Cardiac muscle cell (in vitro differentiated cells and primary cell): ENCODE data around the gene SNCAIP. TPM values are rescaled to one million over a fixed set of nuclear protein-coding genes. Genes with fewer than 3 reads are reported as not detected.

Experiments used
- DNase-seq, 2 donors: peaks; one replicate each; pipeline versions ENCODE4 v3.0.0 to v3.0.0-alpha.2; 2010 to 2017; ENCODE audit warnings: low read depth in 1 of 2, low spot score in 1 of 2
- H3K27ac ChIP-seq: fragments of 200-600 bp; sonication (generic); 2 replicates; pipeline ENCODE4 v1.5.1; 2016
- H3K27me3 ChIP-seq: fragments of 200-600 bp; sonication (generic); 2 replicates; pipeline ENCODE4 v1.6.0; 2016; ENCODE audit warnings: control low read depth
- H3K36me3 ChIP-seq: fragments of 200-600 bp; sonication (generic); 2 replicates; pipeline ENCODE4 v1.5.1; 2016; ENCODE audit warnings: control low read depth
- H3K4me1 ChIP-seq: fragments of 200-600 bp; sonication (generic); 2 replicates; pipeline ENCODE4 v1.8.1; 2017; ENCODE audit warnings: low read depth, mild to moderate bottlenecking, mixed run types
- H3K4me3 ChIP-seq: fragments of 200-600 bp; sonication (generic); 2 replicates; pipeline ENCODE4 v1.5.1; 2016; ENCODE audit warnings: mild to moderate bottlenecking
- H3K9me3 ChIP-seq: fragments of 200-600 bp; sonication (generic); 2 replicates; pipeline ENCODE4 v1.5.1; 2017; ENCODE audit warnings: low read depth, mild to moderate bottlenecking, control low read depth
- CTCF ChIP-seq: IDR thresholded peaks from 2 replicates; pipeline ENCODE4 v1.5.1; 2012; ENCODE audit warnings: low read depth, mild to moderate bottlenecking, low read length
- polyA plus RNA-seq: library from polyadenylated mRNA; unstranded; fragments of >200 nt; fragmentation: Nextera tagmentation; extraction: Ambion mirVana; gene quantifications from 2 replicates; pipeline ENCODE4 v1.2.1, GENCODE V29; 2016
- total RNA-seq: library from RNA; depleted of rRNA; stranded (reverse); fragments of >200 nt; gene quantifications from 2 replicates; pipeline ENCODE4 v1.2.3, GENCODE V29; 2016

Gene SNCAIP
- total and polyA plus RNA-seq, 2 experiments from 2014 or later, result 9.0 to 14.1 TPM

GRCh38 chr5:122419142-122419894, 107.3 kb downstream of the SNCAIP start:
- no peak overlapping the region for H3K27ac ChIP-seq
- TF ChIP-seq CTCF, result no peak
- no peaks in the 10 kb centered on the region for H3K36me3 ChIP-seq
- no peak overlapping the region for H3K4me3 ChIP-seq
- no peaks in the 10 kb centered on the region for H3K27me3 ChIP-seq
- no peaks in the 10 kb centered on the region for H3K9me3 ChIP-seq
- peaks cover 4% of the 10 kb centered on the region for H3K4me1 ChIP-seq
- DNase-seq, result no peak

GRCh38 chr5:122420091-122420490, 108.1 kb downstream of the SNCAIP start:
- no peaks in the 10 kb centered on the region for H3K36me3 ChIP-seq
- DNase-seq, result no peak
- H3K27ac ChIP-seq, result no peak overlapping the region
- no peaks in the 10 kb centered on the region for H3K27me3 ChIP-seq
- H3K9me3 ChIP-seq, result no peaks in the 10 kb centered on the region
- H3K4me3 ChIP-seq, result no peak overlapping the region
- no peak for TF ChIP-seq CTCF
- peaks cover 3% of the 10 kb centered on the region for H3K4me1 ChIP-seq

GRCh38 chr5:122420537-122421236, 108.7 kb downstream of the SNCAIP start:
- TF ChIP-seq CTCF, result no peak
- Histone ChIP-seq H3K27me3 (no peaks in the 10 kb centered on the region), H3K9me3 (no peaks in the 10 kb centered on the region), H3K36me3 (no peaks in the 10 kb centered on the region), H3K4me3 (no peak overlapping the region), H3K27ac (no peak overlapping the region), H3K4me1 (no peaks in the 10 kb centered on the region)
- no peak for DNase-seq

- no peak for TF ChIP-seq CTCF
- H3K27ac ChIP-seq, result no peak overlapping the region
- H3K9me3 ChIP-seq, result no peaks in the 10 kb centered on the region
- no peaks in the 10 kb centered on the region for H3K27me3 ChIP-seq
- no peak for DNase-seq
- no peaks in the 10 kb centered on the region for H3K4me1 ChIP-seq
- no peak overlapping the region for H3K4me3 ChIP-seq
- H3K36me3 ChIP-seq, result no peaks in the 10 kb centered on the region
These were observed 109.5 kb downstream of the SNCAIP start for GRCh38 chr5:122421374-122422079.

GRCh38 chr5:122423221-122423620, 111.2 kb downstream of the SNCAIP start:
- Histone ChIP-seq H3K9me3 (no peaks in the 10 kb centered on the region), H3K27me3 (no peaks in the 10 kb centered on the region), H3K4me3 (no peak overlapping the region), H3K27ac (no peak overlapping the region), H3K36me3 (no peaks in the 10 kb centered on the region), H3K4me1 (no peaks in the 10 kb centered on the region)
- no peak for DNase-seq
- no peak for TF ChIP-seq CTCF
